HEK293T (cell line): ENCODE data around the gene FILIP1L.

Experiments used
- CTCF ChIA-PET: fragments of 350-600 bp; formaldehyde crosslinking; extraction: SDS; loops from one replicate; lab custom pipeline; 2021; ENCODE audit warnings: antibody characterized with exemption, inconsistent platforms; lab: Yijun Ruan, JAX
- POLR2A ChIA-PET: fragments of 350-600 bp; formaldehyde crosslinking; extraction: SDS; loops from one replicate; lab custom pipeline; 2020; ENCODE audit warnings: antibody characterized with exemption, inconsistent platforms; lab: Yijun Ruan, JAX
- DNase-seq: peaks from one replicate; pipeline ENCODE4 v3.0.0; 2012; ENCODE audit warnings: mixed read lengths; ENCODE audit errors: extremely low spot score
- ARNT ChIP-seq: fragments of 450-650 bp; IDR thresholded peaks from 2 replicates; pipeline ENCODE4 v1.6.1; 2017; ENCODE audit warnings: mild to moderate bottlenecking
- BHLHE40 ChIP-seq: fragments of 450-650 bp; IDR thresholded peaks from 2 replicates; pipeline ENCODE4 v1.6.1; 2016; ENCODE audit warnings: mild to moderate bottlenecking, moderate library complexity, borderline replicate concordance
- CTBP1 ChIP-seq: fragments of 450-650 bp; IDR thresholded peaks from 2 replicates; pipeline ENCODE4 v1.6.1; 2016; ENCODE audit warnings: borderline replicate concordance
- ELF4 ChIP-seq: fragments of 450-650 bp; IDR thresholded peaks from 2 replicates; pipeline ENCODE4 v1.6.1; 2017; ENCODE audit warnings: antibody characterized with exemption
- FOXA1 ChIP-seq: fragments of 450-650 bp; IDR thresholded peaks from 2 replicates; pipeline ENCODE4 v1.6.1; 2016; ENCODE audit warnings: mild to moderate bottlenecking
- FOXK2 ChIP-seq: fragments of 450-650 bp; IDR thresholded peaks from 2 replicates; pipeline ENCODE4 v1.6.1; 2016; ENCODE audit warnings: mild to moderate bottlenecking
- FOXM1 ChIP-seq: fragments of 450-650 bp; IDR thresholded peaks from 2 replicates; pipeline ENCODE4 v1.6.1; 2017; ENCODE audit warnings: mild to moderate bottlenecking, borderline replicate concordance
- HDGF ChIP-seq: fragments of 450-650 bp; IDR thresholded peaks from 2 replicates; pipeline ENCODE4 v1.6.1; 2017; ENCODE audit warnings: antibody characterized with exemption, borderline replicate concordance
- L3MBTL2 ChIP-seq: fragments of 450-650 bp; conservative IDR thresholded peaks from 2 replicates; pipeline ENCODE4 v1.6.1; 2016; ENCODE audit warnings: mild to moderate bottlenecking
- LEF1 ChIP-seq: fragments of 450-650 bp; IDR thresholded peaks from 2 replicates; pipeline ENCODE4 v1.6.1; 2017; ENCODE audit warnings: mild to moderate bottlenecking, borderline replicate concordance
- NFRKB ChIP-seq: fragments of 450-650 bp; IDR thresholded peaks from 2 replicates; pipeline ENCODE4 v1.6.1; 2016; ENCODE audit warnings: mild to moderate bottlenecking, moderate library complexity
- PKNOX1 ChIP-seq: fragments of 450-650 bp; IDR thresholded peaks from 2 replicates; pipeline ENCODE4 v1.6.1; 2016
- SP1 ChIP-seq: fragments of 450-650 bp; IDR thresholded peaks from 2 replicates; pipeline ENCODE4 v1.6.1; 2017
- SUZ12 ChIP-seq: fragments of 450-650 bp; IDR thresholded peaks from 2 replicates; pipeline ENCODE4 v1.6.1; 2016; ENCODE audit warnings: mild to moderate bottlenecking
- TARDBP ChIP-seq: fragments of 450-650 bp; IDR thresholded peaks from 2 replicates; pipeline ENCODE4 v1.6.1; 2016
- ZNF384 ChIP-seq: fragments of 450-650 bp; IDR thresholded peaks from 2 replicates; pipeline ENCODE4 v1.6.1; 2016

The FILIP1L gene

GRCh38 chr3:100033903-100034471 lies 80.3 kb downstream of the FILIP1L start:
- CTCF ChIA-PET = no interaction called here
- TF ChIP-seq HDGF (no peak), L3MBTL2 (no peak), ZNF384 (no peak), LEF1 (no peak), FOXM1 (no peak), FOXK2 (no peak), FOXA1 (no peak)
- DNase-seq = no peak
- POLR2A ChIA-PET = no interaction called here

GRCh38 chr3:100033184-100033583 lies 81.1 kb downstream of the FILIP1L start:
- ChIA-PET POLR2A (no interaction called here), CTCF (no interaction called here)
- DNase-seq = no peak
- TF ChIP-seq FOXK2 (no peak), PKNOX1 (no peak), L3MBTL2 (no peak), FOXA1 (no peak), LEF1 (no peak), CTBP1 (no peak), SP1 (no peak), FOXM1 (no peak), SUZ12 (no peak)

- no peak for TF ChIP-seq SUZ12
- DNase-seq = no peak
- ChIA-PET POLR2A (no interaction called here), CTCF (no interaction called here)
Observed at GRCh38 chr3:100032243-100032642, 82.1 kb downstream of the FILIP1L start.

- POLR2A ChIA-PET = no interaction called here
- CTCF ChIA-PET = no interaction called here
Observed at GRCh38 chr3:100030914-100031425, 83.3 kb downstream of the FILIP1L start.

GRCh38 chr3:100030346-100030745 lies 84.0 kb downstream of the FILIP1L start:
- ChIA-PET POLR2A (no interaction called here), CTCF (no interaction called here)
- TF ChIP-seq CTBP1 (no peak), HDGF (no peak), TARDBP (no peak), SP1 (no peak), FOXA1 (no peak), FOXK2 (no peak), BHLHE40 (no peak), ARNT (no peak), NFRKB (no peak), ZNF384 (no peak), FOXM1 (no peak), PKNOX1 (no peak), ELF4 (no peak), L3MBTL2 (no peak), SUZ12 (no peak), LEF1 (no peak)
- no peak for DNase-seq

More at GRCh38 chr3:100030914-100031425, 83.3 kb downstream of the FILIP1L start:
- TF ChIP-seq SP1 (no peak), SUZ12 (no peak), FOXA1 (no peak), ZNF384 (no peak), CTBP1 (no peak), FOXK2 (no peak), PKNOX1 (no peak), ARNT (no peak), L3MBTL2 (no peak), NFRKB (no peak), ELF4 (no peak), BHLHE40 (no peak)
- no peak for DNase-seq

- ChIA-PET POLR2A (no interaction called here), CTCF (no interaction called here)
- no peak for DNase-seq
- no peak for TF ChIP-seq PKNOX1
- no peak for TF ChIP-seq ARNT
- no peak for TF ChIP-seq FOXM1
- TF ChIP-seq LEF1 = no peak
- no peak for TF ChIP-seq FOXA1
- TF ChIP-seq BHLHE40 = no peak
- TF ChIP-seq HDGF = no peak
- no peak for TF ChIP-seq FOXK2
- TF ChIP-seq TARDBP = no peak
- TF ChIP-seq NFRKB = no peak
- TF ChIP-seq ZNF384 = no peak
- TF ChIP-seq CTBP1 = no peak
Observed at GRCh38 chr3:100029689-100030088, 84.6 kb downstream of the FILIP1L start.
